Activated CD4-positive, CD25-positive, alpha-beta regulatory T cell treated with anti-CD3 and anti-CD28 coated beads, Interleukin-2, amount 50 U/mL, for 72 hours (primary cell): ENCODE data around the gene MRGPRG.

Source experiments
- DNase-seq: peaks from one replicate; pipeline ENCODE4 v3.0.0; 2021

The MRGPRG gene

GRCh38 chr11:3225826-3226750 lies 7.5 kb upstream of the MRGPRG start:
- peak; percentile 20 for DNase-seq

GRCh38 chr11:3225159-3225758 lies 6.6 kb upstream of the MRGPRG start:
- peak; percentile 17 for DNase-seq

DNA sequence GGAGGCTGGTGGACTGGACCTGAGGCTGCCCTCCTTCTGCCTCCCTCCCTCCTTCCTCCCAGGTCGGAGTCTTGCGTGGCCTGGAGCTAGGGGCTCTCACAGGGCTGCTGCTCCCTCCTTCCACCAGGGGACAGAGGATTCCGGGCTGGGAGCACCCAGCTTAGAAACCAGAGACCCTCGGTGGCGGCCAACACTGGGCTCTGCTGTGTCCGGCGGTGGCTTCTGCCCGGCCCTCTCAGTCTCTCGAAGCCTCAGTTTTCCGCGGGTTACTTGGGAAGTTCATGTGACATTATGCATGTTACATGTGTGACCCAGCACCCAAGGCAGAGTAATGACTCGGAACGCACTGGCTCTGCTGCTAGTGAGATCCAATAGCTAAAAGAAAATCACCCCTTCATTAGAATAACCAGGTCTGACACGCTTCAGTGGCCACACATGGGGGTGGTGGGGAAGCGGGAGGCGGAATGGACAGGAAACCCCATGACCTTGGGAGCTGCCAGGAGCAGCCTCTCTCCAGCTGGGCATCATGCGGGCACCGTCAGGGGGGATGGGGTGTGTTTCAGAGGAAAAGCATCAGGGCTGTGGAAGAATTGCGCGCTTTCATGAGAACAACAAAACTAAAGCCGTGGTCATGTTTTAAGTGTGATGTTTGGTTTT lies 5.9 kb upstream of the MRGPRG start:
- DNase-seq: peak; percentile 18

GRCh38 chr11:3223932-3224381 lies 5.3 kb upstream of the MRGPRG start:
- peak; percentile 17 for DNase-seq

GRCh38 chr11:3222941-3223915 lies 4.6 kb upstream of the MRGPRG start:
- DNase-seq: peak; percentile 29

GRCh38 chr11:3222003-3222855 lies 3.6 kb upstream of the MRGPRG start:
- DNase-seq: peak; percentile 19

DNA sequence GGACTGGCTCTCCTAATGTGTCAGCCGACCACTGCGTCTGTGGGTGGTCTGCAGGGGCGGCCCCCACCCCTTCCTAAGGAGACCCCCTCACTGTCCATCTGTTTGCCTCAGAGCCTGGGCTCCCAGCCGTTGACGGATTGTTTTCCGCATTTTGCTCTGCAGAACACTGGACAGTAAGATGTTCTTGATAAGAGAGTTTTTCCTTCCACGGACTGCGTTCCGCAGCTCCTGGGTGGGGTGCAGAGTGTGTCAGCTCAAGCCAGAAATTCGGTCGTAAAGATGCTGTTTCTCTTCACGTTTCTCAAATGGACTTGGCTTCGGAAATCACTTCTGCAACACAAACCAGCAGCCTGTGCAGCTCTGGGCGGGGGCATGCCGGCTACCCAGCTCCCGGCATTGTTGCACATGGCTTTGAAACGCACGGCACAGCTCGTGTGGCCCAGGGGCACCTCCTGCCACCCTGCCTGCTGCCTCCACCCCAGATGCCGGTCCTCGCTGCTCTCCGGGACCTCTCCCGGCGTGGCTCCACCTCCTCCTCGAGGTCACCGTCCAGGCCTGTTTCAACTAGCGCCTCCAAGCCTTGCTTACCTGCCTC lies 2.9 kb upstream of the MRGPRG start:
- peak; percentile 23 for DNase-seq

DNA sequence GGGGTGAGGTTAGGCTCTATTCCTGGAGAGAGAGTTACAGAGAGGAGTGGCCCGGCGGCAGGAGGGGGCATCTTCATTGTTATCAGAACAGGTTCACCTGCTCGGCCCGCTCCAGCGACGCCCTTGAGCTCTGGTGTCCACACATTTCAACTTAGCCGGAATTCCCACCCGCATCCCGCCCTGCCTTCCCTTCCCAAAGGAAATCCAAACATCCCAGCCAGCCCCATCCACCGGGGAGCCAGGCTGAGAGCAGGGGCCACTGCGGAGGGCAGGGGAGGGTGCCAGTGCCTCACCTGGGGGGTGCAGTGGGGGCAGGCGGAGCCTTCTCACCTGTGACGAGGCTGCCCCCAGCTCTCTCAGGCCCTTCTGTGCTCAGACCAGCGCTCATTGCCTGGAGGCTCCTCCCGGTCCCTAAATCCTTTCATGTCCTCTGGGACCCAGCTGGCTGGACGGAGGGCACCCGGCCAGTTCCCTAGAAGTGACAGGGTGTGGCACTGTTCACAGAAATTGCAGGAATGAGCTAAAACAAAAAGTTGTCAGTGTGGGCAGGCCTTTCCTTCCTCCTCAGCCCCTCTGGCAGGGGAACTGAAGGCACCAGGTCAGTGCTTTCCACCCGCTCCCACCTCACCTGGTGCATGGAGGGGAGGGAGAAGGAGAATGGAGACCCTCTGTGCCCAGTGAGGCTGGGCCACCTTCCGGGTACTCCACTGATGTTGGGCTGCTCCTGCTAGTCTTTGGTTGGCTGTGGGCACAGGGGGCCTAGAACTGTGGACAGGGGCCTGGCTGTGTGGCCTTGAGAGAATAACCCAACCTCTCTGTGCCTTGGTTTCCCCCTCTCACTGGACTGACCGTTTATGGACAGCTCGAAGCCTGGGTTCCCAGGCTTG lies 2.2 kb upstream of the MRGPRG start:
- peak; percentile 18 for DNase-seq

DNA sequence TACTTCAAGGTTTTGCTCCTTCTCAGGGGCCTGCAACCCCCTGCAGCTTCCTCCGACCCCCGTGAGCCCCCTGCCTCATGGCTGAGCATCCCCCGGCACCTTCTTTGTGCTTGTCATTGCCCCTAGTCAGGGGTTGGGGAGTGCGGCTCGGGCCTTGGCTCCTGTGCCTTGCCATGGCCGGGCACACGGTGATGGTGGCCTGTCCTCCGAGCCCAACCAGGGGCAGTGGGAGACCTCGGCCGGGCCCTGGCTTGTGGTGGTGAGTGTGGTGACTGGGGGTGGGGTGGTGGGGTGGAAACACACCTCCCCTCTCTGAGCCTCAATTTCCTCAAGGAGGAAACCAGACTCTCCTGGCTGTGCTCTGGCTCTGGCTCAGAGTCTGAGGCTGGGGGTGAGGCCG lies 1.5 kb upstream of the MRGPRG start:
- no peak for DNase-seq

- DNase-seq: peak; percentile 20
Observed at GRCh38 chr11:3219281-3219892, 774 bp upstream of the MRGPRG start.

- DNase-seq: peak; percentile 24
Observed at GRCh38 chr11:3217818-3218482, 663 bp downstream of the MRGPRG start.

DNA sequence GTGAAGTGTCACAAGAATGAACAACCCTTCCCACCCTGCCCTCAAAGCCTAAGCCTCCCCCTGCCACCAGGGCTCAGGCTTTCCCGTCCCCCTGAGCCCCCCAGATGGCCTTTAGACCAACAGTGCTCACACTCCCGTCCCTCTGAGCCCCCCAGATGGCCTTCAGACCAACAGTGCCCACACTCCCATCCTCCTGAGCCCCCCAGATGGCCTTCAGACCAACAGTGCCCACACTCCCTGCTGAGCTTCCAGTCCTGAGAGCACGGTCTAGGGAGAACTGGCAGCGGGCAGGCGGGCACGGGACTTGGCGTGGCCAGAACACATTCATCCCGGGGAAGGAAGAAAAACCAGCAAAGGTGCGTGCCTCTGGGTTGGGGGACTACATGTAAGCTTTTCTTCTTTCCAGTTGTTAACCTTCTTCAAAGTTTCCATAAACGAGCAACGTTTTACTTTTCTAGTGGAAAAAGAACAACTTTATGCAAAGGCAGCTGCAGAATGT lies 2.5 kb downstream of the MRGPRG start:
- DNase-seq: no peak

- no peak for DNase-seq
Observed at GRCh38 chr11:3215346-3216026, 3.1 kb downstream of the MRGPRG start.

DNA sequence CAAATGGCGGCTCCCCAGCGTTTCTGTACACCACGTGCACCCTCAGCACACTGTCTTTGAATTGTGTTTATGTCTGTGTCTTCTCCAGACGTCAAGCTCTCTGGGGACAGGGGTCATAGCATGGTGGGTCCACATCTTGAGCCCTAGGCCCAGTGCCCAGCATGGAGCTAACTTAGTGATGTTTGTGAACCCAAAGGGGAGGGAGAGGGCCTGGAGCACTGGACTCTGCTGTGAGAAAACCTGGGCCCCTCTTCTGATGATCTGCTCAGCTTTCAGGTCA lies 4.3 kb downstream of the MRGPRG start:
- no peak for DNase-seq

GRCh38 chr11:3213659-3214419 lies 4.8 kb downstream of the MRGPRG start:
- no peak for DNase-seq

GRCh38 chr11:3208272-3208671 lies 10.3 kb downstream of the MRGPRG start:
- no peak for DNase-seq

DNA sequence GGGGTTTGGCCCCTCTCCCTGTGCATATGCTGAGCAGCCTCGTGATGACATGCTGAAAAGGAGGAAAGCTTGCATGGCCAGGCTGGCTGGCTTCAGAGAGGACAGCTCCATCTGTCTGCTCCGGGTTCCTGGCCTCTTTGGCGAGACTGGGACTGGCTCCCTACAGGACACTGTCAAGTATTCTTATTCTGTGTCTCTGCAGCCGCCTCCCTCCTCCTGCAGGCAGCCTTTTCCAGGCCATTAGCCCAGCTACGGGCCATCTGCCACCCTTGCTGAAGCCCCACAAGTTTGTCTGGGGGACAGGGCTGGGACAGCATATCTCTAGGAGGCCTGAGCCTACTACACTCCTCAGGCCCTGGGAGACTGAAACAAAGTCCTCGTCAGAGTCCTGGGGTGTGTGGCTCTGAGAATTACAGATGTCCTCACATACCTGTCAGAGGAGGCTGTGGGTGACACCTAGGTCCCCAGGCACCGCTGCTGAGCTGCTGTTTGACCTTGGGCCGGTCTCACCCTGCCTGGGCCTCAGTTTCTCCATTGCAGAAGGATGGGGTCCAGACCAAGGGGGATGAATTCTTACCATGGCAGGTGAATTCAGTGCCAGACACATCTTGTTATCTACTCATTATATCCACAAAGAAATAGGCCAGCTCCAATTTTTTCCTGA lies 11.0 kb downstream of the MRGPRG start:
- DNase-seq: no peak
